Esophagus (tissue), 2 donors: ENCODE measurements around the gene COL5A1. TPM values are rescaled to one million over a fixed set of nuclear protein-coding genes. Genes with fewer than 3 reads are reported as not detected.

Experiments used
- H3K27ac ChIP-seq, 2 donors: one replicate each; pipeline ENCODE4 v1.5.1; 2013; ENCODE audit warnings: low read depth in 2 of 2, mild to moderate bottlenecking in 2 of 2, inconsistent platforms in 1 of 2, low read length in 1 of 2, moderate library complexity in 1 of 2
- H3K27me3 ChIP-seq, 2 donors: one replicate each; pipeline ENCODE4 v1.6.1; 2013; ENCODE audit warnings: low read length in 2 of 2, control low read depth in 1 of 2, mild to moderate bottlenecking in 1 of 2; ENCODE audit not compliant: insufficient read depth in 2 of 2, control insufficient read depth in 1 of 2
- H3K36me3 ChIP-seq, 2 donors: one replicate each; pipeline ENCODE4 v1.6.1; 2013; ENCODE audit warnings: low read length in 1 of 2; ENCODE audit not compliant: control insufficient read depth in 2 of 2, insufficient read depth in 2 of 2
- H3K4me1 ChIP-seq, 2 donors: one replicate each; pipeline ENCODE4 v1.6.1; 2013; ENCODE audit warnings: low read length in 1 of 2; ENCODE audit not compliant: control insufficient read depth in 2 of 2, insufficient read depth in 2 of 2
- H3K4me3 ChIP-seq, 2 donors: one replicate each; pipeline ENCODE4 v1.5.1; 2013; ENCODE audit warnings: low read length in 2 of 2, mild to moderate bottlenecking in 2 of 2, low read depth in 1 of 2, moderate library complexity in 1 of 2
- H3K9me3 ChIP-seq, 2 donors: one replicate each; pipeline ENCODE4 v1.6.1; 2013; ENCODE audit warnings: mild to moderate bottlenecking in 2 of 2, low read depth in 1 of 2, low read length in 1 of 2, moderate library complexity in 1 of 2; ENCODE audit not compliant: control insufficient read depth in 2 of 2, insufficient read depth in 1 of 2
- WGBS, 2 donors: extraction: QIAGEN DNeasy Blood & Tissue Kit; methylation state at CpG; one replicate each; pipeline ENCODE4 v1.1.7; 2013; 5-methylcytosine and 5-hydroxymethylcytosine counted together
- polyA plus RNA-seq, 2 donors: library from polyadenylated mRNA; stranded (reverse); fragments of 200-250 nt; gene quantifications; one replicate each; pipeline ENCODE4 v1.2.3, GENCODE V29; 2013
- donor health status: healthy with polysubstance abuse.
- donor health status: Bipolar disorder and iron deficiency.

COL5A1 gene
- polyA plus RNA-seq, 2 donors = 3.5 to 7.6 TPM

DNA sequence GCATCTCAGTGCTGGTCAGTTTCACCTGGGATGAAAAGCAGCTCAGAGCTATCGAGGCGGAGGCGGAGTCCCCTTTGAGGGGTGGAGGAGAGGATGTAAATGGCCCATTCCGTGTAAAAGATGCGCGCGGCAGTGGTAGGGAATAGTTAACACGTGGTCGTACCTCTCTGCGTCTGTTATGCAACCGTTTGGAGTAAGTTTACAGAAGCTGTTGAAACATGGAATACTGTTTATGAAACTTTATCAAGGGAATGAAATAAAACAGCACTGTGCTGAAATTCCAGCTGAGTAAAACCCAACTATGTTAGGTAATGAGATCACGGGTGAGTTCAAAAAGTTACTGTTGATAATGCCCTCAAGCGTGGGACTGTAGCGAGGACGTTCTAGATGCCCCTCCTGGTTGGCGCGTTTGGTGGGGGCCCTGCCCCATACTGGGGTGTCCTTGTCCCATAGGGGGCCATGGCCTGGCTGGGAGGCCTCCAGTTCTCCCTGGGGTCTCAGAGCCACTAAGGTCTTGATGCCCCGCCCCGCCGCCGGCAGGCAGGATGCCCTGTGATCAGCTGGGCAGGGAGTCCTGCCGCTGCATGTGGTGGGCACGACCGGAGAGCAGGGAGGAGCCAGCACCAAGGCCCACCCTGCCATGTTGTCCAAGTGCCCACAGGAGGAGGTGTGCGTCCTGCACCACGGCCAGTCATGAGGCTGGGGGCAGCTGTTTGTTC, 90.9 kb downstream of the COL5A1 start:
- no peaks in the 10 kb centered on the region for H3K27me3 ChIP-seq
- peaks cover 3 to 5% of the 10 kb centered on the region in 2 donors for H3K4me1 ChIP-seq
- no peaks in the 10 kb centered on the region for H3K36me3 ChIP-seq
- 73 to 81% methylated on average over 26 of the region's 26 CpGs for WGBS, 2 donors
- H3K27ac ChIP-seq = peak overlapping the region; percentile 13 to 24
- H3K9me3 ChIP-seq = no peaks in the 10 kb centered on the region
- H3K4me3 ChIP-seq = no peak overlapping the region

DNA sequence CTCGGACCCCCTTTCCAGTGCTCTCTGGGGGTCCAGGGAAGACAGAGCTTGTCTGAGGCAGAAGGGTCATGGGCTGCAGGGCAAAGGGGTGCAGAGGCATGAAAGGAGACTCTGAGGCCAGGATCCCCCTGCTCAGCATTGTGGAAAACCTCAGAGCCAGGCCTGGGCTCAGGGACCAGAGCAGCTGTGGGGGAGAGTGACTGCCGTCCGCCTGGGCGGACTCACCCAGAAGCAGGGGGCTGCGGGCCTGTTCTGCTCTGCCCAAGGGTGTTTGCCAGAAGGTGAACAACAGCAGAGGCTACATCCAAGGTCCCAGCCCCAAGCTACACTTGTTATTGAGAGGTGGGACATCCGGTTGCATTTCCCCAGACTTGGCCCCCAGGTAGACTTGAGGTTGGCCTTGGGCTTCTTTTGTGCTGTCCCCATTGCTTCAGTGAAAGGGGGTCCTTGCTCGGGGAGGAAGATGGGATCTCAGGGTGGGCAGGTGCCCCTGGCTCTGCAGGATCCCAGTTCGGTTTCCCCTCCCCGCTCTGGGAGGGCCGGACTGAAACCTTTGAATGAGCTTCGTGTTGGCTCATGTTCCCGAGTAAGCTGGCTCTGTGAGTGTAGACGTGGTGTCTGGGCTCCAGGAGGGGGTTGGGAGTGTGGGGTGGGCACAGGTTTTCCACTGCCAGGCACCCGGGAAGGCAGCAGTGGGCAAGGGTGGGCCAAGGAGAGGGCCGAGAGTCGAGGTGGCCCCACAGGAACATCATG, 92.1 kb downstream of the COL5A1 start:
- Histone ChIP-seq H3K27ac (peak overlapping the region; percentile 30 to 45), H3K36me3 (no peaks in the 10 kb centered on the region), H3K9me3 (no peaks in the 10 kb centered on the region), H3K4me3 (no peak overlapping the region), H3K27me3 (no peaks in the 10 kb centered on the region), H3K4me1 (peaks cover 3 to 5% of the 10 kb centered on the region in 2 donors)
- 77% methylated on average over 16 of the region's 16 CpGs for WGBS, 2 donors

DNA sequence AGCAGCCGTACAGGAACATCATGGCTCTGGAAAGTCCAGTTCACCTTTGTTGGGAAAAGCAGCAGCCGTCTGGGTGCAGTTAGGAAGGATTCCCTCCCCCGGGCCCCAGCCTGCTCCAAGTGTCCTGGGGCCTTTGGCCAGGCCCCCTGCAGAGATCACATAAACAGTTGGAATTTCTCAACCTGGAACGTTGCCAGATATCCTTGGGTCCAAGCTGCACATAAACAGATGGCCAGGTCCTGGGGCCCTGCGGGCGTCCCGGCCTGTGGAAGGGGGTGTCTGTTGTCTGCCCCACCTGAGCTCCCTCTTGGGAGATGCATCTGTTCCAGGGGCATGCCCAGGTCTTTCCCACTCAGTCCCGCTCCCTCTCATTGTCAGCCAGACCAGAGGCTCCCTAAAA, 92.7 kb downstream of the COL5A1 start:
- Histone ChIP-seq H3K4me1 (peaks cover 3 to 5% of the 10 kb centered on the region in 2 donors), H3K27me3 (no peaks in the 10 kb centered on the region), H3K27ac (peak overlapping the region; percentile 30 to 45), H3K36me3 (no peaks in the 10 kb centered on the region), H3K4me3 (no peak overlapping the region), H3K9me3 (no peaks in the 10 kb centered on the region)
- 53 to 60% methylated on average over 8 of the region's 8 CpGs for WGBS, 2 donors

DNA sequence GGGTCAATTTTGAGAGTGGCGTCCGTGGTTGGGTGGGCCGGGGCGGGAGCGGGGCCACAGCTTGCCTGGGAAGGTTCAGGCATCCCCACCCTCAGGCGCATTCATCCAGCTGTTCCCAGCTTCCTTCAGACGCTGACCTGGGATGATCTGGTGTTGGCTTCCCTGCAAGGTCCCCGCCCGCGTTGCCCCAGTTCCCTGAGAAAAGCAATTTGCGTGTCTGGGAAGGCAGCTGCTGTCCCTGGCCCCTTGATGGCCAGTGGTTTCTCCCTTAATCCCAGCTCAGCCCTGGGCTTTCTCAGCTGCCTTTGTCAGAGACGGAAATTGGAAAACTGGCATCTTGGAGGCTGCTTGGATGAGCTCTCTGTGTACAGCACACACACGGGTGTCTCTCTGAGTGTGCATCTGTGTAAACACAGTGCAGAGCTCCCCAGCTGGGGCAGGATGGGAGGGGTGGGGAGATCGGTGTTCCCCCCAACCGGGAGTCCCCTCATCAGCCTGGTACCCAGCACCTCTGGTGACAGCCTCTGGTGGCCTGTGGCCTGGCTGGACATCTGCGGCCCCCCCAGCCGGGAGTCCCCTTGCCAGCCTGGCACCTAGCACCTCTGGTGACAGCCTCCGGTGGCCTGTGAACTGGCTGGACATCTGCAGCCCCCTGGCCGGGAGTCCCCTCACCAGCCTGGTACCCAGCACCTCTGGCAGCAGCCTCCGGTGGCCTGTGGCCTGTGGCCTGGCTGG, 94.0 kb downstream of the COL5A1 start:
- H3K4me3 ChIP-seq = no peak overlapping the region
- peak overlapping the region; percentile 28 to 31 for H3K27ac ChIP-seq
- no peaks in the 10 kb centered on the region for H3K9me3 ChIP-seq
- H3K4me1 ChIP-seq = peaks cover 3 to 5% of the 10 kb centered on the region in 2 donors
- no peaks in the 10 kb centered on the region for H3K27me3 ChIP-seq
- 59 to 64% methylated on average over 20 of the region's 20 CpGs for WGBS, 2 donors
- H3K36me3 ChIP-seq = no peaks in the 10 kb centered on the region

DNA sequence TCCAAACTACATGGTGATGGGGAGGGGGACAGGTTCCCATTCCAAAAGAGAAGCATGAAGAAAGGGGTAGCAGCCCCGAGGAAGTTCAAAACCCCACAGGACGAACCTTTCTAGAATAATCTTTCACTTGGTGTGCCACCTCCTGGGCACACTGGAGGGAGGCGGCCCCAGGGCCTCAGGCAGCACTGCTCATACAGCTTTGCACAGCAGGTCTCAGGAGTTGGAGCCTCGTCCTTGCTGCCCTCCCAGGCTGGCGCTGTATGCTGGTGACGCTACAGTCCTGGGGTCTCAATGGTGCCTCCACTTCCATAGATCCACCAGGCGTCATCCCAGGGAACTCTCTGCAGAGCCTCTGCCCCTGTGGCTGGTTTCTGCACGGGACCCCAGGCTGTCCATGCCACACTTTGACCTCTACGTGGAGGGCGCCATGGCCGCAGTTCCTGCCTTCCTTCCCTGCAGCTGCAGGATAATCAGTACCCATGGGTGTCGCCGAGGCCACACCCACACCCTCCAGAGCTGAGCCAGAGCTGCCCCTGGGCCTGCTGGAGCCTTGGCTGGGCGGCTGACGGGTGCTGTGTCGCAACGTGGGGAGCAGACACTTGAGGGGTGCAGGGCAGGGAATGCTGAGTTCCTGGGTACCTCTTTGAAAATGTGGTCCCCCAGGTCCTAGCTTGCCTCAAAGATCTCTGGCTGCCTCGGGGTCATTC, 95.3 kb downstream of the COL5A1 start:
- Histone ChIP-seq H3K27ac (no peak overlapping the region), H3K4me3 (no peak overlapping the region), H3K36me3 (no peaks in the 10 kb centered on the region), H3K9me3 (no peaks in the 10 kb centered on the region), H3K27me3 (no peaks in the 10 kb centered on the region), H3K4me1 (peaks cover 3 to 5% of the 10 kb centered on the region in 2 donors)
- 66 to 72% methylated on average over 18 of the region's 18 CpGs for WGBS, 2 donors

DNA sequence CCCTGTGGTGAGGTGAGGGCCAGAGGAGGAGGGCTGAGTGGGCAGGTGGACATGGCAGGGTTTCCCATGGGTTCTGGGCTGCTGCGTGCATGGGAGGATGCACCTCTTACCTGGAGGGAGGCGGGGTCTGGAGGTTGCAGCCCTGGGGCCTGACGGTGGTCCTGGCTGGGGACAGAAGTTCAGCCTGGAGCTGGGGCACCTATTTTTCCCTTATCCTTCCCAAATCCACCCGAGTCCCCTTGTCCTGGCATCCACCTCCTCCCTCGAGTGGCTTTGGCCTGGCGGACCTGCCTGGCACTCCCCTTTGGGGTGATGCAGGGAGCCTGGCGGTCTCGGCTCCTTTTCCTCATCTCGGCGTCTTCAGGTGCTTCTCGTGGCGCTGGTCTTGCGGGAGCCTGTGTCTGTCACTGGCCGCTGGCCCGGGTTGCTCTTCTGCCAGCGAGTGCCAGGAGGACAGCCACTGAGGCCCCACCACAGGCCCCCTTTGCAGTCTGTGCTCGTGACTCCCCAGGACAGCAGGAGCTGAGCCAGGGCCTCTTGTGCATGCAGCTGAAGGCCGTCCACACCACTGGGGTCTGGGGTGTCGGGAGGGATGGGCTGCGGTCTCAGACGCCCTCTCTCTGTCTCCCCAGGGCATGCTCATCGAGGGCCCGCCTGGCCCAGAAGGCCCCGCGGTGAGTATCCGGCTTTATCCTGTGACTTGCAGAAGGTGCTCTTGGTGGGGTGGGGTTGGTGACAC, 96.4 kb downstream of the COL5A1 start:
- no peaks in the 10 kb centered on the region for H3K9me3 ChIP-seq
- H3K27me3 ChIP-seq = no peaks in the 10 kb centered on the region
- no peak overlapping the region for H3K4me3 ChIP-seq
- 88 to 90% methylated on average over 26 of the region's 26 CpGs for WGBS, 2 donors
- H3K27ac ChIP-seq = no peak overlapping the region
- peaks cover 3 to 5% of the 10 kb centered on the region in 2 donors for H3K4me1 ChIP-seq
- H3K36me3 ChIP-seq = no peaks in the 10 kb centered on the region

DNA sequence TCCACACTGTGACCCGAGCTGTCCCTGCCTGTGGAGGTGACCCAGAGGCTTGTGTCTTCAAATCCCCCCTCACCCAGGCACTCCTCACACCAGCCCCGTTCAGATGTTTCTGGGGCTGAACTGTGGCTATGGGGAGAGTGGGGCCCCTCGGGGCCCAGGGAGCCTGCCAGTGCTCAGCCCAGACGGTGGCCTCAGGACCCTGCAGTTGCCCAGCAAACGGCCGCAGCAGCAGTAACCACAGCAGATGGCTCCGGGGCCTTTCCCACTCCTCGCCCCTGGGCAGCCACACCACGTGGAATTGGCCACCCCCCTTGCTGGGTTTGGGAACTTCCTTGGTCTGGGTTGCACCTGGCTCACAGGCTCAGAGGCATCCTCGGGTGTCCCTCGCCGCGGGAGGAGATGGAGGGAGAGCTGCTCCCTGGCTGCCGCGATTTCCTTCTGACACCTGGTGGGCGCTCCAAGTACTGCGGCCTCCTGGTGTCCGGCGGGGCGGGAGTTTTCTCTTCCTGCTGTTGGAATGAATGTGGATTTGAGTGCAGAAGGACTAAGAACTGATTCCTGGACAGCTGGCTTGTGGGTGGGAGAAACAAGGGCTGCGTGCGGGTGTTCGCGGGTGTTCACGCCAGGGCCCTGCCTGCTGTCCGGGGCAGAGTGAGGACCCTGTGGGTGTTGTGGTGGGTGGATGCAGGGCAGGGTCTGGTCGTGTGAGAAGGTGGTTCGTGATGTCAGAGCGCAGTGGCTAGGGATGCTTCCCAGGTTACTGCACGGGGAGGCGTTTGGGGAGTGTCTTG, 97.5 kb downstream of the COL5A1 start:
- H3K27ac ChIP-seq = no peak overlapping the region
- 35 to 39% methylated on average over 31 of the region's 31 CpGs for WGBS, 2 donors
- no peaks in the 10 kb centered on the region for H3K27me3 ChIP-seq

DNA sequence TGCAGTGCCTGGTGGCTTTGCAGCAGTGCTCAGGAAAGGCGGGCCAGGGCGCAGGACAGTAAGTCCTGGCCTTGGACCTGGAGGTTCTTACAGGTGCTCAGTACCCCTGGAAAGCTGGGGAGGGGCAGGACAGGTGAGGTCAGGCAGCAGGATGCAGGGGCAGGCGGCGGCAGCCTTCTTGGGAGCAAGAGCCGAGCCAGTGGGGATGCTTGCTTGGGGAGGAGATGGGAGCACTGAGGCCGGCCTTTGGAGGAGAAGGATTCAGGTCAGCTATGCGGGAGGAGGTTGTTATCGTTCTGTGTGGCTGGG, 98.0 kb downstream of the COL5A1 start:
- Histone ChIP-seq H3K36me3 (peaks cover 0 to 6% of the 10 kb centered on the region in 2 donors), H3K9me3 (peaks cover 0 to 1% of the 10 kb centered on the region in 2 donors), H3K27ac (no peak overlapping the region), H3K4me1 (peaks cover 3% of the 10 kb centered on the region in 2 donors), H3K27me3 (no peaks in the 10 kb centered on the region), H3K4me3 (no peak overlapping the region)
- WGBS, 2 donors = 87 to 89% methylated on average over 8 of the region's 8 CpGs

More for the DNA sequence above, 97.5 kb downstream of the COL5A1 start:
- Histone ChIP-seq H3K36me3 (peaks cover 0 to under 1% of the 10 kb centered on the region in 2 donors), H3K4me1 (peaks cover 2 to 3% of the 10 kb centered on the region in 2 donors), H3K9me3 (no peaks in the 10 kb centered on the region), H3K4me3 (no peak overlapping the region)
